G401.6 (cell line): ENCODE results near the gene PLPP3.

Experiments
- FAIRE-seq: peaks from 2 replicates; lab custom pipeline; 2012; peaks lifted over from hg19 to GRCh38; lab: Jason Lieb, UNC

The PLPP3 gene

GRCh38 chr1:56494306-56494705, 85.1 kb downstream of the PLPP3 start:
- no peak for FAIRE-seq

- FAIRE-seq = no peak
Measured at GRCh38 chr1:56493826-56494225, 85.5 kb downstream of the PLPP3 start.

GRCh38 chr1:56491441-56491840, 87.9 kb downstream of the PLPP3 start:
- no peak for FAIRE-seq

- FAIRE-seq = no peak
Measured at GRCh38 chr1:56490619-56491018, 88.7 kb downstream of the PLPP3 start.

- no peak for FAIRE-seq
Measured at GRCh38 chr1:56489695-56490094, 89.7 kb downstream of the PLPP3 start.

GRCh38 chr1:56484695-56485094, 94.7 kb downstream of the PLPP3 start:
- no peak for FAIRE-seq

- FAIRE-seq = no peak
Measured at GRCh38 chr1:56483104-56483503, 96.3 kb downstream of the PLPP3 start.

GRCh38 chr1:56482486-56482885, 96.9 kb downstream of the PLPP3 start:
- FAIRE-seq = no peak

GRCh38 chr1:56481140-56481694, 98.1 kb downstream of the PLPP3 start:
- no peak for FAIRE-seq

- FAIRE-seq = no peak
Measured at GRCh38 chr1:56478734-56479133, 100.6 kb downstream of the PLPP3 start.

- no peak for FAIRE-seq
Measured at GRCh38 chr1:56477164-56478111, 101.9 kb downstream of the PLPP3 start.

GRCh38 chr1:56473582-56474270, 105.6 kb downstream of the PLPP3 start:
- FAIRE-seq = no peak

GRCh38 chr1:56472860-56473259, 106.5 kb downstream of the PLPP3 start:
- no peak for FAIRE-seq

GRCh38 chr1:56469640-56470371, 109.6 kb downstream of the PLPP3 start:
- FAIRE-seq = no peak

GRCh38 chr1:56468518-56468917, 110.8 kb downstream of the PLPP3 start:
- no peak for FAIRE-seq

GRCh38 chr1:56466538-56466937, 112.8 kb downstream of the PLPP3 start:
- no peak for FAIRE-seq

GRCh38 chr1:56464294-56464693, 115.1 kb downstream of the PLPP3 start:
- FAIRE-seq = no peak

GRCh38 chr1:56463376-56463775, 116.0 kb downstream of the PLPP3 start:
- no peak for FAIRE-seq

GRCh38 chr1:56462209-56462608, 117.2 kb downstream of the PLPP3 start:
- no peak for FAIRE-seq

GRCh38 chr1:56461158-56462127, 117.9 kb downstream of the PLPP3 start:
- FAIRE-seq = no peak

GRCh38 chr1:56459260-56459659, 120.1 kb downstream of the PLPP3 start:
- FAIRE-seq = no peak
